Mesenchymal stem cell (in vitro differentiated cells and primary cell): ENCODE results near the gene HABP4.

Experiments used
- DNase-seq: peaks from one replicate; pipeline ENCODE4 v3.0.0-alpha.2; 2013
- H2AFZ ChIP-seq: one replicate; pipeline ENCODE4 v1.6.1; 2013; ENCODE audit warnings: low read depth, mild to moderate bottlenecking, control low read depth, inconsistent platforms, low read length, moderate library complexity
- H2AK5ac ChIP-seq: 2 replicates; pipeline ENCODE4 v1.6.1; 2013; ENCODE audit warnings: low read length, moderate library complexity, mild to moderate bottlenecking, inconsistent platforms; ENCODE audit not compliant: severe bottlenecking
- H2BK120ac ChIP-seq: one replicate; pipeline ENCODE4 v1.6.1; 2013; ENCODE audit warnings: low read depth, mild to moderate bottlenecking, inconsistent platforms, low read length, moderate library complexity
- H2BK12ac ChIP-seq, 2 experiments: one replicate each; pipeline ENCODE4 v1.6.1; 2013; ENCODE audit warnings: inconsistent platforms in 2 of 2, low read length in 2 of 2, mild to moderate bottlenecking in 2 of 2, moderate library complexity in 2 of 2, control low read depth in 1 of 2
- H2BK15ac ChIP-seq: one replicate; pipeline ENCODE4 v1.6.1; 2013; ENCODE audit warnings: mild to moderate bottlenecking, low read depth, inconsistent platforms; ENCODE audit not compliant: poor library complexity, severe bottlenecking
- H2BK5ac ChIP-seq: 2 replicates; pipeline ENCODE4 v1.6.1; 2013; ENCODE audit warnings: low read depth, mild to moderate bottlenecking, low read length, control low read depth, inconsistent platforms; ENCODE audit not compliant: poor library complexity, severe bottlenecking
- H3K14ac ChIP-seq, 2 experiments: one replicate each; pipeline ENCODE4 v1.6.1; 2013; ENCODE audit warnings: inconsistent platforms in 2 of 2, low read length in 2 of 2, control low read depth in 1 of 2, mild to moderate bottlenecking in 1 of 2, moderate library complexity in 1 of 2
- H3K18ac ChIP-seq, 2 experiments: one replicate each; pipeline ENCODE4 v1.6.1; 2013; ENCODE audit warnings: inconsistent platforms in 2 of 2, low read length in 2 of 2, control low read depth in 1 of 2, low read depth in 1 of 2, mild to moderate bottlenecking in 1 of 2
- H3K23ac ChIP-seq, 2 experiments: one replicate each; pipeline ENCODE4 v1.6.1; 2013; ENCODE audit warnings: inconsistent platforms in 2 of 2, low read length in 2 of 2, mild to moderate bottlenecking in 2 of 2, moderate library complexity in 2 of 2, control low read depth in 1 of 2
- H3K27ac ChIP-seq: 2 replicates; pipeline ENCODE4 v1.5.1; 2013; ENCODE audit warnings: mild to moderate bottlenecking, moderate library complexity, low read length, control low read depth, inconsistent platforms; ENCODE audit not compliant: poor library complexity, severe bottlenecking
- H3K27me3 ChIP-seq, 2 experiments: 2 replicates each; pipeline versions ENCODE4 v1.6.1 to v1.7.0; 2013; ENCODE audit warnings: low read length in 2 of 2, mild to moderate bottlenecking in 2 of 2, moderate library complexity in 2 of 2, control low read depth in 1 of 2, inconsistent platforms in 1 of 2; ENCODE audit not compliant: control insufficient read depth in 1 of 2, insufficient read depth in 1 of 2
- H3K36me3 ChIP-seq, 2 experiments: 2 replicates each; pipeline versions ENCODE4 v1.6.1 to v1.7.0; 2013; ENCODE audit warnings: low read length in 2 of 2, control low read depth in 1 of 2, inconsistent platforms in 1 of 2, low read depth in 1 of 2, mild to moderate bottlenecking in 1 of 2; ENCODE audit not compliant: insufficient read depth in 2 of 2, control insufficient read depth in 1 of 2
- H3K4ac ChIP-seq, 2 experiments: one replicate each; pipeline ENCODE4 v1.6.1; 2013; ENCODE audit warnings: inconsistent platforms in 2 of 2, low read length in 2 of 2, mild to moderate bottlenecking in 2 of 2, moderate library complexity in 2 of 2, control low read depth in 1 of 2, low read depth in 1 of 2
- H3K4me1 ChIP-seq: 2 replicates; pipeline ENCODE4 v1.6.1; 2013; ENCODE audit warnings: low read depth, low read length, control low read depth; ENCODE audit not compliant: control insufficient read depth, insufficient read depth
- H3K4me2 ChIP-seq: 2 replicates; pipeline ENCODE4 v1.6.1; 2013; ENCODE audit warnings: low read length, mild to moderate bottlenecking, inconsistent platforms; ENCODE audit not compliant: poor library complexity, severe bottlenecking
- H3K4me3 ChIP-seq, 2 experiments: 2 replicates each; pipeline versions ENCODE4 v1.5.1 to v1.7.0; 2013; ENCODE audit warnings: low read length in 2 of 2, mild to moderate bottlenecking in 2 of 2, control low read depth in 1 of 2, low read depth in 1 of 2; ENCODE audit not compliant: insufficient read depth in 1 of 2
- H3K79me1 ChIP-seq: replicated peaks from 2 replicates; pipeline ENCODE4 v1.6.1; 2013; ENCODE audit warnings: mild to moderate bottlenecking, control low read depth, low read length, inconsistent platforms; ENCODE audit not compliant: poor library complexity, severe bottlenecking
- H3K9ac ChIP-seq: 2 replicates; pipeline ENCODE4 v1.7.0; 2013; ENCODE audit warnings: mild to moderate bottlenecking, low read length, moderate library complexity
- H3K9me3 ChIP-seq: 2 replicates; pipeline ENCODE4 v1.7.0; 2013; ENCODE audit warnings: mild to moderate bottlenecking, low read length; ENCODE audit not compliant: control insufficient read depth
- H4K8ac ChIP-seq: one replicate; pipeline ENCODE4 v1.6.1; 2013; ENCODE audit warnings: inconsistent platforms, mild to moderate bottlenecking, low read length, moderate library complexity
- H4K91ac ChIP-seq: one replicate; pipeline ENCODE4 v1.6.1; 2013; ENCODE audit warnings: mild to moderate bottlenecking, low read length, inconsistent platforms
- WGBS: methylation state at CpG from one replicate; pipeline ENCODE4 v1.1.7; 2013; ENCODE audit warnings: mixed read lengths; 5-methylcytosine and 5-hydroxymethylcytosine counted together

Gene HABP4

DNA sequence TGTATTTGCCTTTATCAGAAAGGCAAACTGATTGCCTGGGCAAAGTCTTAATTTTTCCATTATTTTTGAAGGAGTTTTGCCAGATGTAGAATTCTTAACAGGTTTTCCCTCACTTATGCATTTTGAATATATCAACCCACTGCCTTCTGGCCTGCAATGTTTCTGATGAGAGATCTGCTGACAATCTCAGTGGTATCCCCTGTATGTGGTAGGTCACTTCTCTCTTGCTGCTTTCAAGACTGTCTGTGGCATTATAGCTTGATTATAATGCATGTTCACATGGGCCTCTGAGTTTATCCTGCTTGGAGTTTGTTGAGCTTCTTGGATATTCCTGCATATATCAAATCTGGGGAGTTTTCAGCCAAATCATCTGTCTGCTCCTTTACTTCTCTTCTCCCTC is 82.2 kb downstream of the HABP4 start:
- H2BK15ac ChIP-seq = no peak overlapping the region
- no peak overlapping the region for H2AFZ ChIP-seq
- no peak overlapping the region for H4K8ac ChIP-seq
- H2BK12ac ChIP-seq = no peak overlapping the region
- H3K36me3 ChIP-seq = peaks cover 4 to 93% of the 10 kb centered on the region in 2 experiments
- H3K9ac ChIP-seq = no peak overlapping the region
- H3K14ac ChIP-seq = no peak overlapping the region
- no peak overlapping the region for H3K18ac ChIP-seq
- no peak overlapping the region for H3K4me2 ChIP-seq
- no peak overlapping the region for H4K91ac ChIP-seq
- H3K4me3 ChIP-seq = no peak overlapping the region
- H3K27ac ChIP-seq = no peak overlapping the region
- H2BK120ac ChIP-seq = no peak overlapping the region
- H3K79me1 ChIP-seq = no peaks in the 10 kb centered on the region
- no peaks in the 10 kb centered on the region for H3K9me3 ChIP-seq
- H2BK5ac ChIP-seq = no peak overlapping the region
- no peak overlapping the region for H3K23ac ChIP-seq
- no peaks in the 10 kb centered on the region for H3K4me1 ChIP-seq
- H2AK5ac ChIP-seq = no peak overlapping the region
- no peak for DNase-seq
- H3K4ac ChIP-seq = no peak overlapping the region
- H3K27me3 ChIP-seq = no peaks in the 10 kb centered on the region

GRCh38 chr9:96540106-96540505 is 90.1 kb downstream of the HABP4 start:
- DNase-seq = no peak
- no peak overlapping the region for H2AFZ ChIP-seq
- no peak overlapping the region for H4K8ac ChIP-seq
- H3K18ac ChIP-seq = no peak overlapping the region
- H3K27ac ChIP-seq = no peak overlapping the region
- H2BK15ac ChIP-seq = no peak overlapping the region
- H2BK120ac ChIP-seq = no peak overlapping the region
- H3K4me1 ChIP-seq = no peaks in the 10 kb centered on the region
- no peak overlapping the region for H3K14ac ChIP-seq
- no peak overlapping the region for H3K4ac ChIP-seq
- H2AK5ac ChIP-seq = no peak overlapping the region
- H3K79me1 ChIP-seq = peaks cover 7% of the 10 kb centered on the region
- H2BK5ac ChIP-seq = no peak overlapping the region
- H3K36me3 ChIP-seq = peaks cover 5 to 89% of the 10 kb centered on the region in 2 experiments
- no peaks in the 10 kb centered on the region for H3K9me3 ChIP-seq
- no peak overlapping the region for H3K9ac ChIP-seq
- no peak overlapping the region for H3K4me3 ChIP-seq
- no peak overlapping the region for H3K23ac ChIP-seq
- H3K27me3 ChIP-seq = no peaks in the 10 kb centered on the region
- WGBS = 100% methylated on average over 3 of the region's 3 CpGs
- no peak overlapping the region for H3K4me2 ChIP-seq
- H2BK12ac ChIP-seq = no peak overlapping the region
- H4K91ac ChIP-seq = no peak overlapping the region
